Prostate gland (tissue), 2 donors: ENCODE measurements around the gene VPS37B.

Experiments
- CTCF ChIP-seq, 4 experiments: fragments of 200-600 bp in 2 of 4; fragments of 450-650 bp in 2 of 4; sonication (generic) in 2 of 4; IDR thresholded peaks; 1 replicate in 3 of 4; 2 replicates in 1 of 4; pipeline ENCODE4 v1.5.1; 2016 to 2019; ENCODE audit warnings: antibody characterized with exemption in 4 of 4, mild to moderate bottlenecking in 2 of 4, moderate library complexity in 2 of 4
- POLR2A ChIP-seq: fragments of 450-650 bp; IDR thresholded peaks from one replicate; pipeline ENCODE4 v1.6.1; 2016; ENCODE audit warnings: antibody characterized with exemption, mild to moderate bottlenecking

- TF ChIP-seq CTCF (IDR thresholded peaks at IDR 0.05) (no peak), POLR2A (no peak)
These were observed 44.1 kb downstream of the VPS37B start for GRCh38 chr12:122851820-122852219.
